NCI-H2171 treated with DMSO at 0.1 percent for 48 hours (cell line): Measurements from ENCODE around the gene MAP2.

Experiments
- DNase-seq: peaks from one replicate; lab custom pipeline; 2025; lab: John Stamatoyannopoulos, UW

The MAP2 gene, protein sequence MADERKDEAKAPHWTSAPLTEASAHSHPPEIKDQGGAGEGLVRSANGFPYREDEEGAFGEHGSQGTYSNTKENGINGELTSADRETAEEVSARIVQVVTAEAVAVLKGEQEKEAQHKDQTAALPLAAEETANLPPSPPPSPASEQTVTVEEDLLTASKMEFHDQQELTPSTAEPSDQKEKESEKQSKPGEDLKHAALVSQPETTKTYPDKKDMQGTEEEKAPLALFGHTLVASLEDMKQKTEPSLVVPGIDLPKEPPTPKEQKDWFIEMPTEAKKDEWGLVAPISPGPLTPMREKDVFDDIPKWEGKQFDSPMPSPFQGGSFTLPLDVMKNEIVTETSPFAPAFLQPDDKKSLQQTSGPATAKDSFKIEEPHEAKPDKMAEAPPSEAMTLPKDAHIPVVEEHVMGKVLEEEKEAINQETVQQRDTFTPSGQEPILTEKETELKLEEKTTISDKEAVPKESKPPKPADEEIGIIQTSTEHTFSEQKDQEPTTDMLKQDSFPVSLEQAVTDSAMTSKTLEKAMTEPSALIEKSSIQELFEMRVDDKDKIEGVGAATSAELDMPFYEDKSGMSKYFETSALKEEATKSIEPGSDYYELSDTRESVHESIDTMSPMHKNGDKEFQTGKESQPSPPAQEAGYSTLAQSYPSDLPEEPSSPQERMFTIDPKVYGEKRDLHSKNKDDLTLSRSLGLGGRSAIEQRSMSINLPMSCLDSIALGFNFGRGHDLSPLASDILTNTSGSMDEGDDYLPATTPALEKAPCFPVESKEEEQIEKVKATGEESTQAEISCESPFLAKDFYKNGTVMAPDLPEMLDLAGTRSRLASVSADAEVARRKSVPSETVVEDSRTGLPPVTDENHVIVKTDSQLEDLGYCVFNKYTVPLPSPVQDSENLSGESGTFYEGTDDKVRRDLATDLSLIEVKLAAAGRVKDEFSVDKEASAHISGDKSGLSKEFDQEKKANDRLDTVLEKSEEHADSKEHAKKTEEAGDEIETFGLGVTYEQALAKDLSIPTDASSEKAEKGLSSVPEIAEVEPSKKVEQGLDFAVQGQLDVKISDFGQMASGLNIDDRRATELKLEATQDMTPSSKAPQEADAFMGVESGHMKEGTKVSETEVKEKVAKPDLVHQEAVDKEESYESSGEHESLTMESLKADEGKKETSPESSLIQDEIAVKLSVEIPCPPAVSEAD (N-terminal part only)

DNA sequence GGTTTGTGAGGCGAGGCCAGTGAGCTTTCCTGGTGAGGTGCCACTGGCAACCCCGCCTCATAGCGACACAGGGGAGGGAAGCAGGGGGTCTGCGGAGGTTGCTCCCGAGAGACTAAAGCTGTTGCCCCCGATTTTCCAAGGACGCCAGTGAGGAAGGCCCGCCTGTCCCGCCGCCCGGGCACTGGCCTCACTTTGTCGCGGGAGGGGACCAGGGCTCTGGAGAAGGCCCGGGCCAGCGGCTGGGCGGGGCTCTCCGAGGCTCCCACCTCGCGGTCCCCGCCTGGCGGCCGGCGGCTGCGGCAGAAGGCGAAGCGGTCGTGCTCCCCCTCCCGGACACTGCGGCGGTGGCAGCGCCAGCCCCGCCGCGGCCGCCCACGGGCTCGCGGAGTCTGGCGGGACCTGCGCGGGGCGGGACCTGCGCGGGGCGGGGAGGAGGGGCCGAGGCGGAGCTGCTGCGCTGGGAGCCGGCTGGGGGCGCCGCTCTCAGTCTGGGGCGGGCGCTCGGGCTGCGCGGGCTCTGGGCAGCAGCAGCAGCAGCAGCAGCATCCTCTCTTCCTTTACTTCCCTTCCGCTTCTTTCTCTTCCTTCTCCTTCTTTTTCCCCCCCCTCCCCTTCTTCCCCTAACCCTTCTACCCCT lies at the start of gene MAP2:
Gene MAP2 (plus strand): TSS at position 486 of the 637 bp plus-strand sequence. CDS start 229,124 bp downstream, outside the sequence.
- DNase-seq: peak; percentile 83

DNA sequence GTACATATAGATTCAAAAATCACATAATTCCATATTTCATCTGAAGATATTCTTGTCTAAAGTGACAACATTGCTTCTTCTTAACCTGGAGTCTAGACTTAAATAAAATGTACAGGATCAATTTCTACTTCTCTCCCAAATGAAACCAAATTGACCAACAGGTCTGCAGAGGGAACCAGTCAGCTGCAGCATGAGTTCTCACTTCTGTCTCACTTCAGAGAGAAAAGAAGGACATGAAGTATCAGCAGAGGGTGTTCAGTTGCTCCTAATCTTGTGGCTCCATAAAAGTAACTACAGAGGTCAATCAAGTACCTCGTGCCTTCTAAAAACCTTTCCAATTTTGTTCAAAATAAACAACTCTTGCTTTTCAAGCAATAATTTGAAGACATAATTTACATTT lies 47.2 kb upstream of the MAP2 start:
- DNase-seq: no peak

DNA sequence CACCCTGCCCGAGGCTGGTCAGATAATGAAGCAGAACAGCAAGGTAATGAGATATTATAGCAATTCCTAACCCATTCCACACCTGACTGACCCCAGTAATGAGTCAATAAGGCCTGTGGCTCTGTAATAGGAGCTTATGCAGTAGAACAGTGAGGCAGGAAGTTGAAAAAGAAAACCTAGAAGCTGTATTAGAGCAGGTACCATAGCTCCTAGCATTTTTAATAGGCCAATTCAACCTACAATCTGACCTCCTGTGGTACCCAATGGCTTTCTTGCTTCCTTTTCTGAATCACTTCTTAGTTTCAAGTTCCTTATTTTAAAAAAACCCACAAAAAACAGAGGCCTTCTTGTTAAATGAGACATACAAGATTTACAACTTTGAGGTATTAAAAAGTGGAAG lies 43.6 kb upstream of the MAP2 start:
- peak; percentile 23 for DNase-seq

DNA sequence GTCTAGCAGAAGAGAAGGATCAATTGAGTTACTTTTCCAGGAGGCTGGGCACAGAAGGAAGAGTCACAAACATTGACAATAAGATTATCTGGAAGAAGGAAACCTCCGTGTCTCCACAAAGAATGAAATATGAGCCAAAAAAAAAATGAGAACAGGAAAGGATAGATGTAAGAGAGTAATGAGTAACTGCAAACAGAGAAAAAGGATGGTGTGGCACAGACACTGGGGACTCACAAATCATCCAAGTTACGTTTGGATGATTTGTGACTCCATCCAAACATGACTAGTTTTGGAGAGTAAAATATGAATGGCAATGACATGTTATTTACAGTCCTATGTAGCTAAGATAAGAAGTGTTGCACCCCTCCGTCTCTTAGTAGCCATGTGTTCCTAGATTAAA lies 42.8 kb upstream of the MAP2 start:
- no peak for DNase-seq

DNA sequence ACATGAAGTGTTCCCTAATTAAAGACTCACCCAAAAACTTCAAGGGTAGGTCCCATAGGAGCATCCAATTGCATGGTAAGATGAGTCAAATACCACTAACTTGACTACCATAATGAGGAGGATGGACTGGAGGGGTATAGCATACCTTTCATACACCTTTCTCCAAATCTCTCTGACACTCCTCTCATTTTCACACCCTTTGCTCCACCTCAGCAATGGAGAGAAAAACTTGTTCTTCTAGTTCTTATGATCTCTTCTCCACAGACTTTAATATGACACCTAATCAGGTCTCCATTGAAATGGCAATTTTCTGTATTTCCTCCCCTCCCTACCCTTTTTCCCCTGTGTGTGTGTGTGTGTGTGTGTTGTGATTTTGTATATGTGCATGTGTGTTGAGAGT lies 41.1 kb upstream of the MAP2 start:
- DNase-seq: no peak

DNA sequence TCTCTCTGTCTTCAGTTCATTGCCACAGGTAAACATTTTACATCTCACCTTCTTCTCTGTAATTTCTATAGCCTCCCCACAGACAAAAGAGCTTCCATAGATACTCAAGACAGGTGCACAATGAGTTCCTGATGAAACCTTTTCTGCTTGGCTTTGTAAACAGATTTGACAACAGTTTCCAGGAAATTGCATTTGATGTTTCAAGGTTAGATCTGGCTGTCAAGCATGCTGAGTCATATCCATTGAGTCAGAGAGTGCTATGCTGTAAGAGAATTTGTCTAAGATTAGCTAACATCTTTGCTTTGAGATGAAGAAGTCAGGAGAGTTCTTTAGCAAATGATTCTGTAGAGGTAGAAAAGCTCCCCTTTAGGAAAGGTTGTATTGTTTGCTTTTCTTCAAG lies 40.6 kb upstream of the MAP2 start:
- no peak for DNase-seq

DNA sequence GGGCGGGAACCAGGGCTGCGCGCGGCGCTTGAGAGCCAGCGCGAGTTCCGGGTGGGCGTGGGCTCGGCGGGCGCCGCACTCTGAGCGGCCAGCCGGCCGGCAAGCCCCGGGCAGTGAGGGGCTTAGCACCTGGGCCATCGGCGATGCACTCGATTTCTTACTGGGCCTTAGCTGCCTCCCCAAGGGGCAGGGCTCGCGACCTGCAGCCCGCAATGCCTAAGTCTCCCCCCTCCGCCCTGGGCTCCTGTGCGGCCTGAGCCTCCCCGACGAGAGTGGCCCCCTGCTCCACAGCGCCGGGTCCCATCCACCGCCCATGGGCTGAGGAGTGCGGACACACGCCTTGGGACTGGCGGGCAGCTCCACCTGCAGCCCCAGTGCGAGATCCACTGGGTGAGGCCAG lies 36.5 kb upstream of the MAP2 start:
- no peak for DNase-seq

DNA sequence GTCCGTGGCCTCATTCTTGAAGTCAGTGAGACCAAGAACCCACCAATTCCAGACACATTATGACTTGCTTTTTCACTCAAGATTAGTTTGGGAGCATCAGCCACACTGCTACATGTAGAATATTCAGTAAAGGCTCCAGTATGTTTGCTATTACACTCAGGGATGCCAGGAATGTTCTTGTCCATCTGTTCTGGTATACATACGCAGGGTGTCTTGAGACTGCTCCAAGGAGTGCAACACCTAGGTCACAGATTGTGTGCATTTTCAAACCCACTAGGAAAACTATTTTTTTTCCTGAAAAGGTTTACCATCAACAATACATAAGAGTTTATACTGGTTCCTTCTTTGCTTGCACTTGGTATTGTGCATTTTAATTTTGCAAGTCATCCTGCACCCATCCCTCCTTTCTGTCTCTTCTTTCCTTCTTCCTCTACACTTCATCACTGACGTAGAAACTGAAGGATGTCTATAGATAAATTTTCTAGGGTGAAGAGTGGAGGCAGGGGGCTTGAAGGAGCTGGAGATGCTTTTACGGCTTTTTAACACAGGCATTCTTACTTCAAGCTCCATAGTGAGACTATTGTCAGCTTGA lies 35.3 kb upstream of the MAP2 start:
- DNase-seq: no peak

DNA sequence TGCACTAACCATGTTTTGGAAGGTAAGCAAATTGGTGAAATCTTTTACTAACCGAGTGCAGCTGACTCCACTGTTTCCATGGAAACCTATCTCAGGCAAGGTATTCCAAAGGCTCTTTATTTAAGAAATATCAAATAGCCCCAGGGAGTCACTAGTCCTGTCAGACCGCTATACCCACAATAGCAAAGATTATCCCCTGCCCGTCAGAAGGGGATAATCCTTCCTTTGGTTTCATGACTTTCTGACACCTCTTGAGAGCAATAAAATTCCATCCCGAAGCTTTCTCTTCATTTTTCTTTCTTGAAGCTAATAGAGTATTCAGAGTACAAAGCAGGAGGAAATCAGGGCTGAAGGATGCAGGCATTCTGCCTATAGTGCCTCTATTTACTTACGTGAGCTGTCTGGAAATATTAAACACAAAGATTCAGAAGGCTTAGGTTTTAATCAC lies 34.7 kb upstream of the MAP2 start:
- no peak for DNase-seq

DNA sequence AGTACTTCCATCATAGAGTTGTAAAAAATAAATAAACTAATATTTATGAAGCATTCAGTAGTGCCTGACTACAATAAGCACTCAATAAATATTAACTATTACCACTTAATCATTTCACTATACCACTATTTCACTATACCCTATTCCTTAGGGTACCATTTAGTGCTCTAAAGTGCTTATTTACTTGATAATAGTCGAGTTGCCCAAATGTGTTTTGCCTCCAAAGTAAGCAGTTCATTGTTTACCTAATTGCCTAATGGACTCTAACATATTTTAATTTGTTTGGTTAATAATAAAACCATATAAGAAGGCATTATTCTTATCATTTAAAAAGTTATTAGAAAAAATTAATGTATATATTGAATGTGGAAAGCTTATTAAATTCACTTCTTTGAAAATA lies 33.0 kb upstream of the MAP2 start:
- no peak for DNase-seq

DNA sequence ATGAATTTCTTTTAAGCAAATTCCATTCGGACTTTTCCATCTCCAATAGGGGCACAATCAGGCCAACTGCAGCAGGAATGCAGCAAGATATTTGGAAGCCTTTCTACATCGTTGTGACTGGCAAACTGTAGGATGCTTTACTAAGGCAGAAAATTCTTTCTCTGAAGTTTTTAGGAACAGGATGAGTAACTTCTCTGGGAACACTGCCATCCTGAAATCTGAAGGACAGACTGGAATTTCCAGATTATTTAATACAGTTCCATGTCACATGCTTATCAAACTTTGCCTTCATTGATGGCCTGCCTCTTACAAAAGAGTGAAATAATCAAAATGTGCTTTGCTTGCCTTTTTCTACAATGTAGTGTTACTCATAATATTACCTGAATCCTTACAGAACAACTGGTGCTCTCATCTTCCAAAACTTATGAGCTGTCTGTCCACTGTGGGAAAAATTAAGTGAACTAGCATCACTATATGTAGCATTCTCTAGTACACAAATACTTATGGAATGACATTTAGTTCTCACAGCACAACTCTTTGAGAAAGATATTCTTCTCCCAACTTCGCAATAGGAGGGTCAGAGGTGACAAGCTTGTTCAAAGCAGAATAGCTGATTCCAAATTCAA lies 32.0 kb upstream of the MAP2 start:
- no peak for DNase-seq

DNA sequence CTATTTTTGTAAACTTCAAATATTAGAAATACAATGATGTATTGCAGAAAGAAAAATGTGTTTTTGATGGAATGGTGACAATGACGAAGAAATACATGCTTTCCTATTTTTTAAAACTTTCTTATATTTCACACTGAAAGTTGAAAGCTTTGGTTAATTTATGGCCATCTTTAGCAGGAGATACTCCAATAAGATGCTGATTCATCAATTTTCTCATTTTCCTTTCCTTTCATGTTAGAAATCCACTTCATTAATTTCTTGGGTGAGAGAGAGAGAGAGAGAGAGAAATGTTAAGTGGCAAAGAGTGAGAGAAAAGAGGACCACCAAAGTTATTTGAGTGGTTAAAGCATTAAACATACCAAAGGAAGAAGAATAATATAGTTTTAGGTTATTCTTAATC lies 28.6 kb upstream of the MAP2 start:
- DNase-seq: no peak

DNA sequence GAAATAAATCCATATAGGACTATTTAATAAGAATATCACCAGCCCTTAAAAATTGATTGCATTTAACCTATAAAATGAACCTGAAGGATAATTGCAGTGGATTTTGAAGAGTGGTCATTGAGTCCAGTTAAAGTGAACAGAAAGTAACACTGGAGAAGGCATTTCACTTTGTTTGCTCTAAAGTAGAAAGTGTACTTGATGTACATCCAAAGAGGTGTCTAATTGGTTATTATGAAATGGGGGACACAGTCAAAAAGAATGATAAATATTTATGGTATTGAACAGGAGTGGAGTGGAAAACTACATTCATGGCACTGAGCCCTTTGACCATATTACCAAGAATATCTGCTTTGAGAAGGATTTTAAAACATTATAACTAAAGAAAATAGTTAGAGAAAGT lies 28.2 kb upstream of the MAP2 start:
- DNase-seq: no peak

DNA sequence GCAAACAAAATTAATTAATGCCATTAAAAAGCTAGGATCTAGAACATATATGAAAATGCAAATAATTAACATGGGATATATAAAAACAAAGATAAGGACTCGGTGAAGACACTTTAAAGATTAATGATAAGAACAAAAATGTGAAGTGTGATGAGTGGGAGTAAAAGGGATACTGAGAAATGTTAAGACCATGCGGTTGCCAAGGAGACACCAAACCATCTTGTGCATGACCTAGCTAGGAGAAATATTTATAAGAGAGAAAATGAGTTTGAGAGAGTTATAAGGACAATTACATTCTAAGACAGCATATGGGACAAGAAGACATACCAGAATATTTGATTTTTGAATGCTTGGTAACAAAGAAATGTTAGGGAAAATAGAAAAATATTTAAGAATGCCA lies 25.4 kb upstream of the MAP2 start:
- DNase-seq: no peak

DNA sequence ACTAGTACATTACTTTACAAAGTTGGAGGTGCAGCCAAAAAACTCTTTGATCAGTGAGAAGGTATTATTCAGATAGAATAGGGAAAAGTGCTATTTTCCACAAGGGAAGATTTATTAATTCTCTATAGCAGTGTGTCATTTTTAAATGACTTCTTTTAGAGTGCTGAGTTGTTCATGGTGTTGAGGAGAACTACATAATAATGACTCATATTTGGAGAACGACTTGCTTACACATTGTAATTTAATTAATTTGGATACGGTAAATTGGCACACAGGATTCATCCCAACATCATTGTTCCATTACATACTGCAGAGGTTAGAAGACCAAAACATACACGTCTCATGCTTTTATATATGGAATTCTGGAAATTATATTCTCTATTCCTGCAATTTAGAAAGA lies 22.1 kb upstream of the MAP2 start:
- DNase-seq: no peak

DNA sequence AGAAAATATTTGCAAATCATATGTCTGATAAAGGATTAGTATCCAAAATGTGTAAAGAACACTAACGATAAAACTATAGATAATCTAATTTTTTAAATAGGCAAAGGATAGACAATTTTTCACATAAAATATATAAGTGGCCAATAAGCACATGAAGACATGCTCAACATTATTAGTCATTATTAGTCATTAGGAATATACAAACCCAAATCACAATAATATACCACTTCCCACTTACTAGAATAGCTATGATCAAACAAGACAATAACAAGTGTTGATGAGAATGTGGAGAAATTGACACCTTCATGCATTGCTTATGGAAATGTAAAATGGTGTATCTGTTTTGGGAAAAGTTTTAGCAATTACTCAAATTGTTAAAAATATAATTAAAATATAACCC lies 12.6 kb upstream of the MAP2 start:
- no peak for DNase-seq

DNA sequence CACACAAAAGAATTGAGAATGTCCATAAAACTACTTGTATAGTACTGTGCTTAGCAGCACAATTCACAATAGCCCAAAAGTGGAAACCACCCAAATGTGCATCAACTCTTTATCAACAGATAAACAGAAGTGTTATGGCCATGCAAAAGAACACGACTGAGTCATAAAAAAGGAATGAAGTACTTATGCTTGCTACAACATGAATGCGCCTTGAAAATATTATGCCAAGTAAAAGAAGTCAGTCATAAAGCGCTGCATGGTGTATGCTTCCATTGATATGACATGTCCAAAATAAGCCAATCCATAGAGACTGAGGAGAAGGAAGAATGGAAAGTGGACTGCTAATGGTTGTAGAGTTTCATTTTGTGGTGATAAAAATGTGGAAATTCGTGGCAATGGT lies 12.1 kb upstream of the MAP2 start:
- DNase-seq: no peak

DNA sequence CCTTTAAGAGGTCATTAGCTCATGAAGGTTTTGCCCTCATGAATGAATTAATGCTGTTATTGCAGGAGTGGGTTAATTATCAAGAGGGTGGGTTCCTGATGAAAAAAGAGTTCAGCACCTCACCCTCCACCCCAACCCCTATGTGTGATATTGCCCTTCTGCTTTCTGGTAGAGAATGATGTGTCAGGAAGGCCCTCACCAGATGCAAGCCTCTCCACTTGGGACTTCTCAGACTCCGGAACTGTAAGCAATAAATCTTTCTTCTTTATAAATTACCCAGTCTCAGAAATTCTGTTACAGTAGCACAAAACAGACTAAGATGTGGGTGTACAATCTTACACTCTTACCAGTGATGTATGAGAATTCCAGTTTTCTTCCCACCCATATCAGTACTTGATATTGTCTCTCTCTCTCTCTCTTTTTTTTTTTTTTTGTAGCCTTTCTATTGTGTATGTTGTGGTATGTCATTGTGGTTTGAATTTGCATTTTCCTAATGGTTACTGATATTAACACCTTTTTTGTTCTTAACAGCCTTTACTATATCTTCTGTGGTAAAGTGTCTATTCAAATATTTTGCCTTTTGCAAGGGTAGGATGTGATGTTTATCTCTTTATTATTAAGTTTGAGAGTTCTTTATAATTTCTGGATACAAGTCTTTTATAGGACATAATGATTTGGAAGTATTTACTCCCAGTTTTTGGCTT lies 10.4 kb upstream of the MAP2 start:
- no peak for DNase-seq

DNA sequence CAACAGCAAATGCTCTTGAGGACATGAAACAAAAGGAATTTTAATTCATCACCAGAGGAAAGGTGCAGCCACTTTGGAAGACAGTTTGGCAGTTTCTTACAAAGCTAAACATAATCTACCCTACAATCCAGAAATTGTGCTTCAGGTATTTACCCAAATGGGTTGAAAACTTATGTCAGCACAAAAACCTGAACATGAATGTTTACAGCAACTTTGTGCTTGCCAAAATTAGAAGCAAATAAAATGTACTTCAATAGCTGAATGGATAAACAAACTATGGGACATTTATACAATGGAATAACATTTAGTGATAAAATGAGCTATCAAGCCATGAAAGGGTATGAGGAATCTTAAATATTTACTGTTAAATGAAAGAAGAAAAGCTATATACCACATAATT lies 6.9 kb upstream of the MAP2 start:
- no peak for DNase-seq

DNA sequence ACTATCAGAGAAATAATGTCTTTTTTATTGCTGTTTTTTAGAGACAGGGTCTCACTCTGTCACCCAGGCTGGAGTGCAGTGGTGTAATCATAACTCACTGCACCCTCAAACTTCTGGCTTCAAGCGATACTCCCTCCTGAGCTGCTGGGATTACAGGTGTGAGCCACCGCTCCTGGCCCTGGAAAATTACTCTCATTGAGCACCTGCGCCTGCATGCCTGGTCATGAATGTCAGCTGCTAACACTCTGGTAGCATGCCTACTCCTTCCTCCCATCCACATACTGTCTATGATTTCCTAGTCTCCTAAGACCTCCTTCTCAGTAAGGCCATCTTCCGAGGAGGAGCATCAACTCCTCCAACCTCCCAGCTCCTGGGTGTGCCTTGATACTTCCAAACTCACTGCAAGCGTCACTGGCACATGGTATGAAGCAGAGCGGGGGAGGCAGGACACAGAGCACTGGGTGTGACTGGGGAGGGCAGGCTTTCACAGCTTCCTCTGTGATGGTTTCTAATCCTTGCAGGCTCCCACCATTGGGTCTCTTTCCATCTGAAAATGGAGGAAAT lies 1.6 kb upstream of the MAP2 start:
- DNase-seq: peak; percentile 72
